Fibroblast of lung (primary cell): ENCODE data around the gene PAX2. TPM values are rescaled to one million over a fixed set of nuclear protein-coding genes. Genes with fewer than 3 reads are reported as not detected.

Experiments used
- DNase-seq, 2 donors: peaks; one replicate each; pipeline versions ENCODE4 v3.0.0 to v3.0.0-alpha.2; 2010; ENCODE audit warnings: low read depth in 2 of 2
- H2AFZ ChIP-seq: 2 replicates; pipeline ENCODE4 v1.5.1; 2012; ENCODE audit warnings: low read length, control low read depth, inconsistent platforms
- H3K27ac ChIP-seq: 2 replicates; pipeline ENCODE4 v1.5.1; 2011; ENCODE audit warnings: low read length, control low read depth; ENCODE audit not compliant: insufficient read depth
- H3K27me3 ChIP-seq: 2 replicates; pipeline ENCODE4 v1.5.1; 2011; ENCODE audit warnings: mild to moderate bottlenecking, low read length; ENCODE audit not compliant: control insufficient read depth, insufficient read depth
- H3K36me3 ChIP-seq: 2 replicates; pipeline ENCODE4 v1.5.1; 2011; ENCODE audit warnings: low read length; ENCODE audit not compliant: control insufficient read depth, insufficient read depth
- H3K4me1 ChIP-seq: 2 replicates; pipeline ENCODE4 v1.5.1; 2011; ENCODE audit warnings: low read length; ENCODE audit not compliant: control insufficient read depth, insufficient read depth; ENCODE audit errors: extremely low read depth
- H3K4me2 ChIP-seq: 2 replicates; pipeline ENCODE4 v1.5.1; 2011; ENCODE audit warnings: low read length, control low read depth; ENCODE audit not compliant: insufficient read depth; ENCODE audit errors: extremely low read depth
- H3K4me3 ChIP-seq, 4 experiments: fragments of 200-600 bp in 1 of 4; sonication (generic) in 1 of 4; replicated peaks in 1 of 4; 2 replicates each; pipeline ENCODE4 v1.5.1; 2011 to 2016; ENCODE audit warnings: low read length in 4 of 4, low read depth in 3 of 4, mild to moderate bottlenecking in 3 of 4, control low read depth in 2 of 4, inconsistent platforms in 1 of 4, mixed read lengths in 1 of 4; ENCODE audit not compliant: insufficient read depth in 1 of 4; ENCODE audit errors: control extremely low read depth in 1 of 4
- H3K79me2 ChIP-seq: 2 replicates; pipeline ENCODE4 v1.5.1; 2012; ENCODE audit warnings: mild to moderate bottlenecking, low read length, inconsistent platforms; ENCODE audit not compliant: control insufficient read depth, insufficient read depth
- H3K9ac ChIP-seq: 2 replicates; pipeline ENCODE4 v1.5.1; 2011; ENCODE audit warnings: mild to moderate bottlenecking, low read length, control low read depth; ENCODE audit not compliant: insufficient read depth
- H3K9me3 ChIP-seq: 2 replicates; pipeline ENCODE4 v1.5.1; 2012; ENCODE audit warnings: low read depth, low read length; ENCODE audit not compliant: control insufficient read depth, insufficient read depth
- H4K20me1 ChIP-seq: 2 replicates; pipeline ENCODE4 v1.5.1; 2011; ENCODE audit warnings: low read length; ENCODE audit not compliant: control insufficient read depth, insufficient read depth; ENCODE audit errors: extremely low read depth
- EZH2 ChIP-seq: IDR thresholded peaks from 2 replicates; pipeline ENCODE4 v1.5.1; 2012; ENCODE audit warnings: low read length, control low read depth, mild to moderate bottlenecking; ENCODE audit errors: missing control alignments
- polyA plus RNA-seq, 2 donors: library from polyadenylated mRNA; depleted of rRNA in 1 of 2; stranded (reverse) in 1 of 2; unstranded in 1 of 2; fragments of >200 nt; gene quantifications; 2 replicates each; pipeline ENCODE4 v1.2.1, GENCODE V29; 2011 to 2012; ENCODE audit warnings: missing spikeins in 1 of 2
- total RNA-seq: library from RNA; depleted of rRNA; stranded (reverse); fragments of >200 nt; gene quantifications from 2 replicates; pipeline ENCODE4 v1.2.1, GENCODE V29; 2014
- TF ChIP-seq, protein P1 (sequence below), 2 donors: IDR thresholded peaks in 1 of 2; conservative IDR thresholded peaks in 1 of 2; 1 replicate in 1 of 2; 2 replicates in 1 of 2; pipeline ENCODE4 v1.5.1; 2011 to 2012; ENCODE audit warnings: low read length in 2 of 2, control low read depth in 1 of 2, inconsistent platforms in 1 of 2, low read depth in 1 of 2, mild to moderate bottlenecking in 1 of 2

PAX2 gene
- total and polyA plus RNA-seq, 2 donors (not counting 1 experiment from before 2014, with no cell fraction given): not detected

DNA sequence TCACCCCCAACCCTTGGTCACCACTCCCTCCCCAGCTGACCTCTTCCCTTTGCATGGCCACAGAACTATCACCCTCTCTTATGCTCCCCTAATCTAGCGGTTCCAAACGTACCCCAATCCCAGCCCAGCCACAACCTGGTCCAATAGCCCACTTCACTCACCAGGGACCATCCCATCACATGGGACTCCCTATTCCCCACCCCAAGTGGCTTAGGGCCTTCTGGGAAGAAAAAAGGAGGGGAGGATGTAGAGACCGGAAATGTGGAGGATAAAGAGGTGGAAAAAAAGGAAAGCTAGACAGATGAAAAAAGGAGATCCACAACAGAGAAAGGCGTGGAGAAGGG is 30.3 kb upstream of the PAX2 start:
- DNase-seq: no peak
- no peak overlapping the region for H3K27ac ChIP-seq
- no peaks in the 10 kb centered on the region for H3K36me3 ChIP-seq
- no peaks in the 10 kb centered on the region for H3K79me2 ChIP-seq
- H3K9me3 ChIP-seq: no peaks in the 10 kb centered on the region
- no peaks in the 10 kb centered on the region for H4K20me1 ChIP-seq
- TF ChIP-seq EZH2: no peak
- TF ChIP-seq, protein P1, sequence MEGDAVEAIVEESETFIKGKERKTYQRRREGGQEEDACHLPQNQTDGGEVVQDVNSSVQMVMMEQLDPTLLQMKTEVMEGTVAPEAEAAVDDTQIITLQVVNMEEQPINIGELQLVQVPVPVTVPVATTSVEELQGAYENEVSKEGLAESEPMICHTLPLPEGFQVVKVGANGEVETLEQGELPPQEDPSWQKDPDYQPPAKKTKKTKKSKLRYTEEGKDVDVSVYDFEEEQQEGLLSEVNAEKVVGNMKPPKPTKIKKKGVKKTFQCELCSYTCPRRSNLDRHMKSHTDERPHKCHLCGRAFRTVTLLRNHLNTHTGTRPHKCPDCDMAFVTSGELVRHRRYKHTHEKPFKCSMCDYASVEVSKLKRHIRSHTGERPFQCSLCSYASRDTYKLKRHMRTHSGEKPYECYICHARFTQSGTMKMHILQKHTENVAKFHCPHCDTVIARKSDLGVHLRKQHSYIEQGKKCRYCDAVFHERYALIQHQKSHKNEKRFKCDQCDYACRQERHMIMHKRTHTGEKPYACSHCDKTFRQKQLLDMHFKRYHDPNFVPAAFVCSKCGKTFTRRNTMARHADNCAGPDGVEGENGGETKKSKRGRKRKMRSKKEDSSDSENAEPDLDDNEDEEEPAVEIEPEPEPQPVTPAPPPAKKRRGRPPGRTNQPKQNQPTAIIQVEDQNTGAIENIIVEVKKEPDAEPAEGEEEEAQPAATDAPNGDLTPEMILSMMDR (conservative IDR thresholded peaks at IDR 0.05 in 1 of 2, IDR thresholded peaks at IDR 0.05 in 1 of 2; ENCODE audit: low read depth in 1 of 2, low read length in 2 of 2): no peak
- no peaks in the 10 kb centered on the region for H3K4me1 ChIP-seq
- no peak overlapping the region for H3K9ac ChIP-seq
- H3K4me2 ChIP-seq: no peak overlapping the region
- no peak overlapping the region for H3K4me3 ChIP-seq
- H3K27me3 ChIP-seq: peaks cover 41% of the 10 kb centered on the region
- no peak overlapping the region for H2AFZ ChIP-seq

DNA sequence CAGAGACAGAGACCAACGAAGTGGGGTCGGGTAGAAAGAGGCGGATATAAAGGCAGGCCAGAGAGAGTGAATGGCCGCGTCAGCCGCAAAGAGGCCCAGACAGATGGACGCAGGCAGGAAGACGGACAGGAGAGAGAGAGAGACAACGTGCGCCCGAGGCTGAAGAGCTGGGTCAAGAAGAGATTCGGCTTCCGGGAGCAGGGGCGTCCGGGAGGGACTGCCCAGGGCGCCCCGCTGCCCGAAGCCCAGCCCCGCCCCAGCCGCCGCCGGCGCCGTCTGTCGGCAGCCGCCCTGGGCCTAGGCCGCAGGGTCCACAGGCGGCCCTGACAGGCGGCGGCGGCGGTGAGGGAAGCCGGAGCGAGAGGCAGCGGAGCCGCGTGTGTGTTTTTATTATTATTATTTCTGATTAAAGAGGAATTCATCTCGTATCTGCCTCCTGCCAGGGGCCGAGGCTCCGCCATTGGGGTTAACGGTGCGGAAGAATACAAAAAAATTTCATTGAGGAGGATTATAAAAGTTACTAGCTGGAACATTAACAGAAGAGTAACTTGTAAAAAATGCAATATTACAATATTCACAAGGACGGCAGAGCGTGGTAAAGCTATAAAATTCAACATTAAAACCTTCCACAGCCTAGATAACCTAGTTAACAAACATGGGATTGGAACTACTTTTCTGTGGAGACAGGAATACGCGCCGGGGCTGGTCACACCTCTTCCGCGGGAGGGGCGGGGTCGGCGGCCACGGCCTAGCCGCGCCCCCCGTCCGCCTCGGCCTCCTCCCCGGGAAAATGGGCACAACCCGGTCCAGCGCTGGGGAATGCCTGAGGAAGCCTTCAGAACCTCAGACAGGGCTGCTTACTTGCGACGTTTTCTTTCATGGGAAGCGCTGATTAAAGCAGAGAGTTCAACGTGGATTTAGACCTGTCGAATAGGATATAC is 29.7 kb upstream of the PAX2 start:
- peak; percentile 70 for TF ChIP-seq EZH2
- TF ChIP-seq, protein P1 (conservative IDR thresholded peaks at IDR 0.05 in 1 of 2, IDR thresholded peaks at IDR 0.05 in 1 of 2; ENCODE audit: low read depth in 1 of 2, low read length in 2 of 2): no peak
- Histone ChIP-seq H3K27me3 (peaks cover 36% of the 10 kb centered on the region), H2AFZ (no peak overlapping the region), H3K4me2 (no peak overlapping the region), H3K79me2 (no peaks in the 10 kb centered on the region), H4K20me1 (no peaks in the 10 kb centered on the region), H3K4me1 (no peaks in the 10 kb centered on the region), H3K9me3 (no peaks in the 10 kb centered on the region), H3K27ac (no peak overlapping the region), H3K9ac (no peak overlapping the region), H3K36me3 (no peaks in the 10 kb centered on the region), H3K4me3 (no peak overlapping the region)
- no peak for DNase-seq

DNA sequence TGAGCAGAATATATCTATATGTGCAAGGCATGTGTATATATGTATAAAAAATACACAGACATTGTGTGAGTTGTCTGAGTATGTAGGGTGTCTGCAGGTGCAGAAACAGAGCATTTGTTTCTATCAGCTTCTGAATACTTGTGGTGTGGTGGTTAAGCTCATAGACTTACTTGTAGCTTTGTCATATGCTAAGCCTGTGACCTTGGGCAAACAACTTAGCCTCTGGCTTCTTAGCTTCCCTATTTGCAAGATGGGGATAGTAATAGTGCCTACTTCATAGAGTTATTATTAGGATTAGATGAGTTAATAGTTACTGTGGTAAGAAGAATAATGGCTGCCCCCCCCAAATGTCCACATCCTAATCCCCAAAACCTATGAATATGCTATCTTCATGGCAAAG is 28.2 kb upstream of the PAX2 start:
- H3K36me3 ChIP-seq: no peaks in the 10 kb centered on the region
- DNase-seq: no peak
- H3K9ac ChIP-seq: no peak overlapping the region
- H3K27me3 ChIP-seq: peaks cover 23% of the 10 kb centered on the region
- H3K79me2 ChIP-seq: no peaks in the 10 kb centered on the region
- TF ChIP-seq, protein P1 (conservative IDR thresholded peaks at IDR 0.05 in 1 of 2, IDR thresholded peaks at IDR 0.05 in 1 of 2; ENCODE audit: low read depth in 1 of 2, low read length in 2 of 2): no peak
- TF ChIP-seq EZH2: no peak
- no peak overlapping the region for H3K27ac ChIP-seq
- no peak overlapping the region for H2AFZ ChIP-seq
- no peaks in the 10 kb centered on the region for H4K20me1 ChIP-seq
- H3K4me3 ChIP-seq: no peak overlapping the region
- no peaks in the 10 kb centered on the region for H3K9me3 ChIP-seq
- H3K4me1 ChIP-seq: no peaks in the 10 kb centered on the region
- H3K4me2 ChIP-seq: no peak overlapping the region
